ENCODE measurements around the gene ITM2B. TPM values are rescaled to one million over a fixed set of nuclear protein-coding genes. Genes with fewer than 3 reads are reported as not detected.
"Not testable (repeated sequence)": the region's sequence is repeated elsewhere in the genome, so short reads cannot be mapped to it uniquely, and the experiment has no call there.

Gene ITM2B
- total and polyA plus RNA-seq, 2 experiments from 2014 or later, result 295 to 690 TPM

DNA sequence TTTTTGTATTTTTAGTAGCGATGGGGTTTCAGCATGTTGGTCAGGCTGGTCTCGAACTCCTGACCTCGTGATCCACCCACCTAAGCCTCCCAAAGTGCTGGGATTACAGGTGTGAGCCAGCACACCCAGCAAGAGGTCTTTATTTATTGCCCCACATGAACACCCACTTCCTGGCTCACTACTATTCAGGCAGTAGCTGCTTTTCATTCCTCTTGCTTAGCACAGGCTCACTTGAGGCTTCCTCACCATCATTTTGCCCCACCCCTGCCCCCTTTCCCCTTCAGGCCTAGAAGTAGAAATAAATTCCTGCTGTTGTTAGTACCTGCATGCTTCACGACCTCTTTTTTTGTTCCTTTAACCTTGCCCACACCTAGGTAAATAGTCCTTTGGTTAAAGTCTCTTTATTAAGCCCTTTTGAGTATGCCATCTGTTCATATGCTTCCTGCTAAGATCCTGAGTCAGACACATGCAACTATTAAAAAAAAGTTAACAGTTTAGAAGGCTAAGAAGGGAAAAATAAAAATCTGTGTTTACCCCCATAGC, 33.5 kb upstream of the ITM2B start:
- no peak for DNase-seq
- no peaks in the 10 kb centered on the region for H3K4me1 ChIP-seq (ENCODE audit: insufficient read depth)
- in situ Hi-C loops (cut with MboI), result no loop called here
- no peaks in the 10 kb centered on the region for H4K20me1 ChIP-seq (ENCODE audit: insufficient read depth)
- no peak for TF ChIP-seq EZH2phosphoT487 (IDR thresholded peaks at IDR 0.05; ENCODE audit: insufficient read depth, low read depth)
- no peak for TF ChIP-seq EZH2 (IDR thresholded peaks at IDR 0.05; ENCODE audit: insufficient read depth, poor library complexity, severe bottlenecking)
- H3K36me3 ChIP-seq (ENCODE audit: low read depth), result no peaks in the 10 kb centered on the region
- H3K9me2 ChIP-seq (ENCODE audit: insufficient read depth), result no peaks in the 10 kb centered on the region
- no peak overlapping the region for H3K9ac ChIP-seq
- no peaks in the 10 kb centered on the region for H3K79me2 ChIP-seq (ENCODE audit: insufficient read depth)
- H3K27me3 ChIP-seq (replicated peaks; ENCODE audit: insufficient read depth), result no peaks in the 10 kb centered on the region
- no peak overlapping the region for H3K4me3 ChIP-seq
- no peak overlapping the region for H2AFZ ChIP-seq
- H3K4me2 ChIP-seq (ENCODE audit: unreplicated experiment), result no peak overlapping the region
- H3F3A ChIP-seq (ENCODE audit: insufficient read depth), result no peaks in the 10 kb centered on the region
- WGBS, 2 experiments (ENCODE audit: low coverage in 1 of 2, low lambda C conversion rate in 2 of 2, missing lambda C conversion rate in 2 of 2), result 70 to 80% methylated on average over 4 of the region's 4 CpGs
- no peak overlapping the region for H3K27ac ChIP-seq
- no peaks in the 10 kb centered on the region for H3K9me3 ChIP-seq (ENCODE audit: low read depth)

DNA sequence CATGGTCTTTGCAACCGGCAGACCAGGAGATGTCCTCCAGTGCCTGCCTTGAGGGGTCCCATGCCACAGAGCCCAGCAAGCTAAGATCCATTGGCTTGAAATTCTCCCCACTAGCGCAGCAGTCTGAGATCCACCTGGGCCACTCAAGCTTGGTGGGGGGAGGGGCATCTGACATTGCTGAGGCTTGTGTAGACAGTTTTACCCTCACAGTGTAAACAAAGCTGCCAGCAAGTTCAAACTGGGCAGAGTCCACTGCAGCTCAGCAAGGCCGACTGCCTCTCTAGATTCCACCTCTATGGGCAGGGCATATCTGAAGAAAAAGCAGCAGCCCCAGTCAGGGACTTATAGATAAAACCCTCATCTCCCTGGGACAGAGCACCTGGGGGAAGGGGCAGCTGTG, 32.0 kb upstream of the ITM2B start:
- no peak for DNase-seq
- Histone ChIP-seq H3K9me3 (ENCODE audit: low read depth) (no peaks in the 10 kb centered on the region), H3K27me3 (replicated peaks; ENCODE audit: insufficient read depth) (no peaks in the 10 kb centered on the region), H3F3A (ENCODE audit: insufficient read depth) (no peaks in the 10 kb centered on the region), H3K79me2 (ENCODE audit: insufficient read depth) (no peaks in the 10 kb centered on the region), H3K4me2 (ENCODE audit: unreplicated experiment) (no peak overlapping the region), H3K27ac (no peak overlapping the region), H4K20me1 (ENCODE audit: insufficient read depth) (no peaks in the 10 kb centered on the region), H2AFZ (no peak overlapping the region), H3K4me3 (no peak overlapping the region), H3K4me1 (ENCODE audit: insufficient read depth) (no peaks in the 10 kb centered on the region), H3K9me2 (ENCODE audit: insufficient read depth) (no peaks in the 10 kb centered on the region), H3K36me3 (ENCODE audit: low read depth) (no peaks in the 10 kb centered on the region), H3K9ac (no peak overlapping the region)
- in situ Hi-C loops (cut with MboI), result no loop called here
- TF ChIP-seq EZH2 (IDR thresholded peaks at IDR 0.05; ENCODE audit: insufficient read depth, poor library complexity, severe bottlenecking) (no peak), EZH2phosphoT487 (IDR thresholded peaks at IDR 0.05; ENCODE audit: insufficient read depth, low read depth) (no peak)
- 82 to 86% methylated on average over 3 of the region's 3 CpGs for WGBS, 2 experiments (ENCODE audit: low coverage in 1 of 2, low lambda C conversion rate in 2 of 2, missing lambda C conversion rate in 2 of 2)

GRCh38 chr13:48207207-48207606, 25.8 kb upstream of the ITM2B start:
- Histone ChIP-seq H3F3A (ENCODE audit: insufficient read depth) (peaks cover 15% of the 10 kb centered on the region), H3K4me1 (ENCODE audit: insufficient read depth) (peaks cover 10% of the 10 kb centered on the region)
- H3K4me2 ChIP-seq (ENCODE audit: unreplicated experiment); H3K9me2 ChIP-seq (ENCODE audit: insufficient read depth); H3K27me3 ChIP-seq (replicated peaks; ENCODE audit: insufficient read depth); H3K36me3 ChIP-seq (ENCODE audit: low read depth); H3K9me3 ChIP-seq (ENCODE audit: low read depth); in situ Hi-C loops (cut with MboI); H3K79me2 ChIP-seq (ENCODE audit: insufficient read depth); DNase-seq; H3K27ac ChIP-seq; H3K9ac ChIP-seq; H4K20me1 ChIP-seq (ENCODE audit: insufficient read depth); H3K4me3 ChIP-seq; H2AFZ ChIP-seq: not testable (repeated sequence)
- WGBS, 2 experiments (ENCODE audit: low coverage in 1 of 2, low lambda C conversion rate in 2 of 2, missing lambda C conversion rate in 2 of 2), result 61 to 66% methylated on average over 4 of the region's 4 CpGs

DNA sequence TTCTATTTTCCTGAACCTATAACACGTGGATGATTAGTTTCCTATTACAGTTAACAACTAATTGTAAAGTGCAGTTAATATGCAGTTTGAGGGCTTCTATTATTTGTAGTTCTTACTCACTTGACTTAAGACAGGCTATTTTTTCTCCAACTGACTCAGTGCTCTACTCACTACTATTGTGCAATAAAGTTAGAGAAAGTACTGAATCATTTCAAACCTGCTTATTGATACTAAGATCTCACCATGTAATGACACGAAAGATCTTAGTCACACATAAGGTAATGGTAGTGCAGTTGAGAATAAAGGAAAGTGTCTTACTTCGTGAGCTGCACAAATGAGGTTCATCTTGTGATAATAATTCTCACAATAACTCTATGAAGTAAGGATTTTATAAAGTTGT, 22.8 kb upstream of the ITM2B start:
- H3K4me1 ChIP-seq (ENCODE audit: insufficient read depth), result peaks cover 10% of the 10 kb centered on the region
- H3F3A ChIP-seq (ENCODE audit: insufficient read depth), result peaks cover 17% of the 10 kb centered on the region
- H3K27ac ChIP-seq, result no peak overlapping the region
- peak overlapping the region; percentile 46 for H3K4me2 ChIP-seq (ENCODE audit: unreplicated experiment)
- in situ Hi-C loops (cut with MboI), result no loop called here
- DNase-seq, result peak; percentile 94
- no peaks in the 10 kb centered on the region for H3K27me3 ChIP-seq (replicated peaks; ENCODE audit: insufficient read depth)
- H3K9me2 ChIP-seq (ENCODE audit: insufficient read depth), result no peaks in the 10 kb centered on the region
- H3K36me3 ChIP-seq (ENCODE audit: low read depth), result no peaks in the 10 kb centered on the region
- peak overlapping the region; percentile 23; the same call in 1 of the 2 replicates for H3K4me3 ChIP-seq
- 11 to 24% methylated on average over 3 of the region's 3 CpGs for WGBS, 2 experiments (ENCODE audit: low coverage in 1 of 2, low lambda C conversion rate in 2 of 2, missing lambda C conversion rate in 2 of 2)
- no peaks in the 10 kb centered on the region for H3K9me3 ChIP-seq (ENCODE audit: low read depth)
- H3K79me2 ChIP-seq (ENCODE audit: insufficient read depth), result no peaks in the 10 kb centered on the region
- H4K20me1 ChIP-seq (ENCODE audit: insufficient read depth), result no peaks in the 10 kb centered on the region
- TF ChIP-seq EZH2 (IDR thresholded peaks at IDR 0.05; ENCODE audit: insufficient read depth, poor library complexity, severe bottlenecking), result no peak
- no peak for TF ChIP-seq EZH2phosphoT487 (IDR thresholded peaks at IDR 0.05; ENCODE audit: insufficient read depth, low read depth)
- H2AFZ ChIP-seq, result no peak overlapping the region
- no peak overlapping the region for H3K9ac ChIP-seq
